Skeletal muscle tissue (tissue), 4 donors: ENCODE results near the gene NAP1L4. TPM values are rescaled to one million over a fixed set of nuclear protein-coding genes. Genes with fewer than 3 reads are reported as not detected.

ENCODE experiments used
- H3K27ac ChIP-seq: one replicate; pipeline ENCODE4 v1.7.0; 2013; ENCODE audit warnings: mild to moderate bottlenecking, low read depth, low read length, inconsistent platforms
- H3K27me3 ChIP-seq, 3 donors: one replicate each; pipeline ENCODE4 v1.7.0; 2013; ENCODE audit warnings: low read length in 3 of 3; ENCODE audit not compliant: control insufficient read depth in 3 of 3, insufficient read depth in 3 of 3
- H3K36me3 ChIP-seq, 3 donors: one replicate each; pipeline ENCODE4 v1.7.0; 2013; ENCODE audit warnings: low read length in 3 of 3; ENCODE audit not compliant: control insufficient read depth in 3 of 3, insufficient read depth in 3 of 3
- H3K4me1 ChIP-seq, 3 donors: one replicate each; pipeline ENCODE4 v1.7.0; 2013; ENCODE audit warnings: low read length in 3 of 3, mild to moderate bottlenecking in 3 of 3; ENCODE audit not compliant: control insufficient read depth in 3 of 3, insufficient read depth in 3 of 3
- H3K4me3 ChIP-seq, 3 donors: one replicate each; pipeline ENCODE4 v1.7.0; 2013; ENCODE audit warnings: low read length in 3 of 3
- H3K9ac ChIP-seq, 3 donors: one replicate each; pipeline ENCODE4 v1.7.0; 2013; ENCODE audit warnings: low read length in 3 of 3, mild to moderate bottlenecking in 3 of 3, moderate library complexity in 2 of 3, low read depth in 1 of 3
- H3K9me3 ChIP-seq, 3 donors: one replicate each; pipeline ENCODE4 v1.7.0; 2013; ENCODE audit warnings: low read length in 3 of 3; ENCODE audit not compliant: control insufficient read depth in 3 of 3
- total RNA-seq: library from RNA; depleted of rRNA; stranded (reverse); fragments of >200 nt; gene quantifications from one replicate; pipeline ENCODE4 v1.2.3, GENCODE V29; 2014
- donor health status: Osteomylitis.

Gene NAP1L4
- total RNA-seq, 1 donor from 2014 or later: 148 TPM

GRCh38 chr11:2995893-2996554, 3.9 kb upstream of the NAP1L4 start:
- H3K27ac ChIP-seq: no peak overlapping the region
- no peak overlapping the region for H3K4me3 ChIP-seq
- no peaks in the 10 kb centered on the region for H3K27me3 ChIP-seq
- H3K36me3 ChIP-seq: peaks cover 4 to 11% (median 10%) of the 10 kb centered on the region in 3 donors
- no peaks in the 10 kb centered on the region for H3K9me3 ChIP-seq
- no peak overlapping the region for H3K9ac ChIP-seq
- peaks cover 12 to 33% (median 20%) of the 10 kb centered on the region in 3 donors for H3K4me1 ChIP-seq

GRCh38 chr11:2995031-2995561, 3.0 kb upstream of the NAP1L4 start:
- Histone ChIP-seq H3K4me3 (no peak overlapping the region), H3K9ac (no peak overlapping the region)

GRCh38 chr11:2994336-2994730, 2.2 kb upstream of the NAP1L4 start:
- peaks cover 29% of the 10 kb centered on the region in 3 donors for H3K4me1 ChIP-seq
- H3K9ac ChIP-seq: no peak overlapping the region
- H3K9me3 ChIP-seq: no peaks in the 10 kb centered on the region

More at GRCh38 chr11:2995031-2995561, 3.0 kb upstream of the NAP1L4 start:
- H3K27me3 ChIP-seq: no peaks in the 10 kb centered on the region
- H3K9me3 ChIP-seq: no peaks in the 10 kb centered on the region
- no peak overlapping the region for H3K27ac ChIP-seq
- H3K4me1 ChIP-seq: peaks cover 22 to 31% (median 23%) of the 10 kb centered on the region in 3 donors
- H3K36me3 ChIP-seq: peaks cover 1 to 5% (median 2%) of the 10 kb centered on the region in 3 donors

GRCh38 chr11:2992997-2993325, 832 bp upstream of the NAP1L4 start:
- H3K27ac ChIP-seq: no peak overlapping the region
- H3K4me3 ChIP-seq: peak overlapping the region; percentile 66 to 91 (median 88)
- H3K4me1 ChIP-seq: peaks cover 41 to 43% (median 43%) of the 10 kb centered on the region in 3 donors
- H3K27me3 ChIP-seq: no peaks in the 10 kb centered on the region
- no peaks in the 10 kb centered on the region for H3K9me3 ChIP-seq
- peak overlapping the region in 2 of 3 donors; percentile 20 to 93 for H3K9ac ChIP-seq
- no peaks in the 10 kb centered on the region for H3K36me3 ChIP-seq

More at GRCh38 chr11:2994336-2994730, 2.2 kb upstream of the NAP1L4 start:
- H3K4me3 ChIP-seq: no peak overlapping the region
- H3K27ac ChIP-seq: no peak overlapping the region
- H3K27me3 ChIP-seq: no peaks in the 10 kb centered on the region
- H3K36me3 ChIP-seq: no peaks in the 10 kb centered on the region

GRCh38 chr11:2991452-2992233, 486 bp downstream of the NAP1L4 start:
- Histone ChIP-seq H3K27ac (peak overlapping the region; percentile 89), H3K4me3 (peak overlapping the region; percentile 85 to 91 (median 88)), H3K9me3 (no peaks in the 10 kb centered on the region), H3K4me1 (peaks cover 41 to 47% (median 44%) of the 10 kb centered on the region in 3 donors), H3K36me3 (peaks cover 0 to 2% (median 0%) of the 10 kb centered on the region in 3 donors), H3K27me3 (no peaks in the 10 kb centered on the region), H3K9ac (peak overlapping the region; percentile 88 to 94 (median 93))

- peak overlapping the region; percentile 88 to 94 (median 93) for H3K9ac ChIP-seq
- H3K4me1 ChIP-seq: peaks cover 37 to 42% (median 40%) of the 10 kb centered on the region in 3 donors
- peak overlapping the region; percentile 85 to 91 (median 88) for H3K4me3 ChIP-seq
- H3K27ac ChIP-seq: peak overlapping the region; percentile 89
- no peaks in the 10 kb centered on the region for H3K9me3 ChIP-seq
- H3K27me3 ChIP-seq: no peaks in the 10 kb centered on the region
- H3K36me3 ChIP-seq: peaks cover 0 to 2% (median 0%) of the 10 kb centered on the region in 3 donors
These were observed 1.3 kb downstream of the NAP1L4 start for GRCh38 chr11:2990617-2991451.

- peak overlapping the region in 1 of 3 donors; percentile 85 for H3K4me3 ChIP-seq
- H3K9me3 ChIP-seq: no peaks in the 10 kb centered on the region
- no peaks in the 10 kb centered on the region for H3K27me3 ChIP-seq
- no peak overlapping the region for H3K27ac ChIP-seq
- peaks cover 0 to 2% (median 0%) of the 10 kb centered on the region in 3 donors for H3K36me3 ChIP-seq
- H3K4me1 ChIP-seq: peaks cover 35 to 40% (median 39%) of the 10 kb centered on the region in 3 donors
- H3K9ac ChIP-seq: peak overlapping the region in 1 of 3 donors; percentile 60
These were observed 2.6 kb downstream of the NAP1L4 start for GRCh38 chr11:2989551-2989950.

- Histone ChIP-seq H3K9ac (peak overlapping the region in 1 of 3 donors; percentile 60), H3K27me3 (no peaks in the 10 kb centered on the region), H3K4me3 (peak overlapping the region in 1 of 3 donors; percentile 2), H3K27ac (no peak overlapping the region), H3K4me1 (peaks cover 35 to 40% (median 39%) of the 10 kb centered on the region in 3 donors), H3K9me3 (no peaks in the 10 kb centered on the region), H3K36me3 (peaks cover 0 to 2% (median 0%) of the 10 kb centered on the region in 3 donors)
These were observed 3.1 kb downstream of the NAP1L4 start for GRCh38 chr11:2989006-2989405.
